HG03521 (cell line): ENCODE results near the gene DMRT3.
A peak's percentile ranks its signal among the peaks of the same experiment; 100 is the strongest.
"Not testable (repeated sequence)": the region's sequence is repeated elsewhere in the genome, so short reads cannot be mapped to it uniquely, and the experiment has no call there.

Experiments
- ATAC-seq: cut with Tn5 transposase; IDR thresholded peaks from one replicate; pipeline ENCODE4 v1.9.1; 2021; ENCODE audit warnings: mild to moderate bottlenecking, moderate library complexity; ENCODE audit not compliant: unreplicated experiment

DMRT3 gene

GRCh38 chr9:998299-999110 lies 22.1 kb downstream of the DMRT3 start:
- not testable (repeated sequence) for ATAC-seq

- ATAC-seq = no peak
These were observed 25.4 kb downstream of the DMRT3 start for GRCh38 chr9:1001838-1002237.

DNA sequence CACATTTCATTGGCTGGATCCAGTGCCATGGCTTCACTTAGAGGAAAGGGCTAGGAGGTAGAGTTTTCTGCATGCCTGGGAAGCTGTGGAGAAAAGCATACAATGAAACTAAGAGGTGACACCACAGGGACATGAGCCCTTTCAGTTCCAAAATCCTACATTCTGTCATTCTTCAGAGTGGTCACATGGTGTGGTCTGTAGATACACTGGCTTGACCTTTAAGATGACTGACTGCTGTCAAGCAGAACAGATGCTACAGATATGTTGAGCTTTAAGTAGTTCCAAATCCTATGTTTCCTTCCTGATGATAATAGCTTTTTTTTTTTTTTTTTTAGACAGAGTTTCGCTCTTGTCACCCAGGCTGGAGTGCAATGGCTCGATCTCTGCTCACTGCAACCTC lies 26.2 kb downstream of the DMRT3 start:
- ATAC-seq = no peak

GRCh38 chr9:1005043-1005667 lies 28.7 kb downstream of the DMRT3 start:
- no peak for ATAC-seq

- no peak for ATAC-seq
These were observed 30.9 kb downstream of the DMRT3 start for GRCh38 chr9:1007312-1007711.

GRCh38 chr9:1008216-1008615 lies 31.8 kb downstream of the DMRT3 start:
- ATAC-seq = no peak

DNA sequence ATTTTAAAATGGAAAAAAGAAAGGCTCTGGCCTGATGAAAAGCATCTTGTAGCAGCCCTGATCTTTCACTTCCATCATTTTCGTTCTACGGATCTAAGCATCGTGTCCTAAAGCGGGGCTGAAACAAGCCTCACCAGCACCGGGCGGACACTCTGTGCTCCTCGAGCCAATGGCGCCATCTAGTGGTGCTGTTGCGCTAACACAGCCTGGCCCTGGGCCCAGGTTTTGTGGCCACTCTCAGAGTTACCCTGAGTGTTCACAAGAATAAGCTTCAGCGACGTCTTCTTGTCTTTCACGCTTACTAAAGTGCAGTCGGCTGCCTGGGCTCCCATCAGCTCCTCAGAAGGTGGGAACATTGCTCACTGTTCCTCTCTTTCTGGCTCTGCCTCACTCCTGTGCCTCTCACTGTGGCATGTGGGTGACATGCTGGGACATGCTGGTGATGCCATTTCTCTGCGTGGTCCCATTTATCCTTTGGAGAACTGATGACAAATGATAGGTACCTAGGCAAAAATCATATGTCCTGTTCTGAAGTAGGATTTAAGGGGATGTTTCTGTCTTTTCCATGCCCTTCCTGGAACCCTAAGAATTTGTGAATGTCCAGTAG lies 32.7 kb downstream of the DMRT3 start:
- ATAC-seq = peak; percentile 94

DNA sequence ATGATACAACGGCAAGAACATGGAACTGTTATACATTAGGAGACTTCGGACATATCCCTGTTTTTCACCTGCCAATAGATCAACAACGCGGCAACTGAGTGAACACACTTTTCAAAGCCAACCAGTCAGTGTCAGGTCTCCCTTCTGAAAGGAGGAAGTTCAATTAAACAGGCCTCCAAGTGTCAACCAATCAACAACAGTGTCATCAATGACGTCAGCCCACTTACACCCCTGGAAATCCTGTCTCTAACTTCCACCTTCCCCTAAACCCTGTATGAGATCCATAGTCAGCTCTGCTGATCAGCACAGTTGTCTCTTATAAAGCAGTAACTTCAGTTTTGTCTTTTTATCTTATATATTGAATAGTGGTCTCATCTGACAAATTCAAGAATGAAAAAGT lies 36.6 kb downstream of the DMRT3 start:
- no peak for ATAC-seq

- no peak for ATAC-seq
These were observed 37.8 kb downstream of the DMRT3 start for GRCh38 chr9:1014225-1014624.

DNA sequence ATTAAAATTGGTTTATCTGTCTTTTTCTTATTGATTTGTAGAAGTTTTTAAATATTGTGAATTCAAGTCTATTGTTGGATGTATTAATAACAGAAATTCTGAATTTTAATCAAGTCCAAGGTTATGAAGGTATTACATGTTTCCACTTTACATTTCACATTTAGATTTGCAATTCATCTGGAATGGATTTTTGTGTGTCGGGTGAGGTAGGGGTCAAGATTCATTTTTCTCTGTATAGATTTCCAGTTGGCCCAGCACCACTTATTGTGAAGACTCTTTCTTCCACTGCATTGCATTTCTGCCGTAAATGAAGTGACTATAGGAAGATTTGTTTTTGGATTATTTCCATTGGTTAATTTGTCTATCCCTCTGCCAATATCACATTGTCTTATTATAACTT lies 38.2 kb downstream of the DMRT3 start:
- ATAC-seq = no peak

DNA sequence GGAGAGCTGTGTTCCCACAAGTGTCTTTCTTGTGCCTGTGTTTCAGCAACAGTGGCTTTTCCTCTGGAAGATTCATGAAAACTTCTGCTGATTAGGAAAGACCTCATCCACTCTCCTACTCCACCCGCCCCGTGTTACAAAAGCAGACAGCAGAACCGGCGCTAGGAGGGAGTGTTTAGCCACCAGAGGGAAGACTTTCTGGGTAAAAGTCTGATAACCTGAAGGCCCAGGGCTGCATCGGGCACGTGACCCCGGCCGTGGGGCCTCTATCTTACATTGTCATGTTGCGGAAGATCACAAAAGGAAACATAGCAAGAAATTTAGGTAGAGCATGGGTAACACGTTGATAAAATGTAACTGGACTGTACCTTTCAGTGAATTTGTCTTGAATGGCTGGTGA lies 41.7 kb downstream of the DMRT3 start:
- ATAC-seq = no peak

GRCh38 chr9:1024112-1024511 lies 47.7 kb downstream of the DMRT3 start:
- no peak for ATAC-seq

GRCh38 chr9:1025131-1025530 lies 48.7 kb downstream of the DMRT3 start:
- ATAC-seq = no peak

DNA sequence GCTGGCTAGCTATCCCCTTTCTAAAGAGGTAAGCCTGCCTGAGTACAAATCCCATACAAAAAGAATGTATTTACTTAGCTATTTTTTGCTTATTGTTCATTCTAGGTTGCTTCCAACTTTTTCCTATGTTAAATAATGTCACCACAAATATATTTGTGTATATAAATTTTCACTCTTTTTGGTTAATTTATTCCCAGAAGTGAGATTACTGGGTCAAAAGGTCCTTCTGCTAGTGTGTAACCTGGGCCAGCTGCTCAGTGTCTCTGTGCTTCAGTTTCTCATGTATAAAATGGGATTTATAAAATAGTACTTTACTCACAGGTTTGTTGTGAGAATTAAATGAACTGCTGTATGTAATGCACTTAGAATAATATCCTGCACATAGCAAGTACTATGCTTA lies 49.8 kb downstream of the DMRT3 start:
- ATAC-seq = no peak

DNA sequence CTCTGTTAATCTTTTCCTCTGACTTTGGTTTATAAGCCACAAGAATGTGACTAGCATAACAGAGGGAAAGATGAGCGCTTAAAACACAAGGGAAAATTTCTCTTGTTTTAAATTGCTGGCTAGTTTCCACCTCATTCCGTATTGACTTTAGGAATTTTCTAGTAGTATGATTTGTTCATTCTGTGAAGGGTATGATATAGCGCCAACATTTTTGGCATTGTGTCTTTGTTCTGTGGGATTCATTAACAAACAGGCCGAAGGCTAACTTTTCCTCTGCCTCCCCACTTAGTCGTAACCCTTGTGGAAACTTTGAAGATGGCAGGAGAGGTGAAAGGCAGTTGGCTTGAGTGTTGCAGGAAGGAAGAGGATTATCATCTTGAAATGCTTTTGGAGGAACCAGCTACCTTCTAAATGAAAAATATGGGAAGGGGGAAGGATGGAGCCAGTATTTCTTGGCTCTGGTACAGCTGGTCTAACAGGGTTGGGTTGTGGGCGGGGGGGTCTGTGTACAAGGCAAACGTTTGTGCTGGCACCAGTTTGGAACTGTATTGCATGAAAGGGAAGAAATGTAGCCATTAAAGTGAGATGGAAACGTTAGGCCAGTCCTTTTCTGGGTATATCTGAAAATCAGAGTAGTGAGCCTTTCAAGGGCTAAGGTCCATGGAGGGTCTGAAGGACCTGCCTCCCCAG lies 52.2 kb downstream of the DMRT3 start:
- no peak for ATAC-seq

DNA sequence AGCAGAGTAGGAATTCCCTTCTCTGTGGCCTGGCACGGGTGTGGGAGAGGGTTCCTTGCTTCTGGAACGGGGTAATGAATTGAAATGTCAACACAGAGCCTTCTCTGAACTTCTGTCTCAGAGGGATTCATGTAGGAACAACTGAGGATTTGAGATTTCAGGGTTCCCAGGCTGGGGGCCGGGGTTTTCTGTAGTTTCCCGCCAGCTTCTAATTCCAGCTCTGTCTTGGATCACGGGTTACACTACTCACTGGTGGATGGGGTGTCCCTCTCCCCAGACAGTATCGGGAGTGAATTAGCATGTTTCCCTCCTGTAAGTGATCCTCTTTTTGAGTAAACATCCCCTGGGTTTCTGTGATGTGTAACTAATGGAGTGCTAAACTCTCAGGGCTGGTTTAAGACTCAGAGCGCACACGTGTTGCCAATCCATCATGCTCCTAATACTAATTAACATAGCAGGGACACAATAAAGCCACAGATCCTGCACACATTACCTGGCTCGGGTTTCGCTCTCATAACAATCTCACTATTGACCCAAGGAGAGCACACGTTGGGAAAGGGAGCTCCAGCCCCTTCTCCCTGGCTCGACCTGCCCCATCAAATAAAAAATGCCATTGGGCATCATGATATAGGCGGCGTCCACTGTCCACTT lies 55.6 kb downstream of the DMRT3 start:
- no peak for ATAC-seq

DNA sequence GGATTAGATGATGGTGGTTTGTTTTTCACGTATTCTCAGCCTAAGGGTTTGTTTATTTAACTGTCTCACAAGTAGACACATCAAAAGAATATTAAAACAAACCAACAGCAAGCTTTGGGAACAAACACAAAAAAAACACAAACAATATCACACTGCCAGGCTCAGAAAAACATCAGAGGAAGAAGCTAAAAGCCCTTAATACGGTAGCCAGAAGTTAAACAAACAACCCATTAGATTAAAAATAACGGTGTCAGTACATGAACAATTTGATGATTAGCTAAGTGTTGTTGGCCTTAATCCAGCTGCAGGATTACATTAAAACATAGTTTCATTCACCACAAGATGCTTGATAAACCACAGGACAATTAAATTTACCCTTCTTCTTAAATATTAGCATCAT lies 57.8 kb downstream of the DMRT3 start:
- no peak for ATAC-seq

DNA sequence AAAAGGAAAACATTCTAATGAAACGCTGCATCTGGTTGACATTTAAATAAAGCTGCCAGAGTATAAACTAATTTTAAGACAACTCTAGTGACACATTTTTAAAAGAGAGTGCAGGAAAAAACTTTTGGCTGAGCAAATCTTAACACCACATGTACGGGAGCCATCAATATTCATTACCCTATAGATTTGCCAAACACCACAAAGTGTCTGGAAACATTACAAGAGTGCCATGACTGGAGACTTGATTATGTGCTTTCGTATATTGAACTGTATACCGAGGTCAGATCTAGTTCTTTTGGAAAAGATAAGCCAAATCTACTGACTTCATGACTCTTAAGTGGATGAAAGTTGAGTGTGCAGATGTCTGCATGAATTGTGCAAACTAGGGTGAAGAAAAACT lies 63.1 kb downstream of the DMRT3 start:
- no peak for ATAC-seq
